SK-N-SH treated with all-trans-retinoic acid at 6 μM for 48 hours (cell line): ENCODE results near the gene ACAD9.
"Not testable (repeated sequence)": the region's sequence is repeated elsewhere in the genome, so short reads cannot be mapped to it uniquely, and the experiment has no call there.

Experiments
- ATAC-seq: fragments of 200-7000 bp; cut with Tn5 transposase; 3 replicates; pipeline ENCODE4 v1.9.1; 2020; ENCODE audit warnings: mild to moderate bottlenecking, moderate library complexity
- ARNTL ChIP-seq: fragments of 450-650 bp; formaldehyde crosslinking; IDR thresholded peaks from 2 replicates; pipeline ENCODE4 v1.5.0; 2020; ENCODE audit warnings: low read depth, mild to moderate bottlenecking, moderate library complexity, borderline replicate concordance
- BACH2 ChIP-seq: fragments of 250-450 bp; sonication (Bioruptor Pico); IDR thresholded peaks from 2 replicates; pipeline ENCODE4 v1.9.0; 2021; ENCODE audit warnings: mild to moderate bottlenecking, borderline replicate concordance
- CSRNP3 ChIP-seq: fragments of 250-450 bp; sonication (Bioruptor Pico); IDR thresholded peaks from 2 replicates; pipeline ENCODE4 v1.5.1; 2021; ENCODE audit warnings: mild to moderate bottlenecking, moderate library complexity
- GLIS3 ChIP-seq: fragments of 250-450 bp; sonication (Bioruptor Pico); IDR thresholded peaks from 2 replicates; pipeline ENCODE4 v1.5.0; 2020; ENCODE audit warnings: mild to moderate bottlenecking, moderate library complexity
- ISL1 ChIP-seq: fragments of 250-450 bp; sonication (Bioruptor Pico); IDR thresholded peaks from 2 replicates; pipeline ENCODE4 v2.1.2; 2022; ENCODE audit warnings: mild to moderate bottlenecking, moderate library complexity
- PATZ1 ChIP-seq: fragments of 250-450 bp; sonication (Bioruptor Pico); IDR thresholded peaks from 2 replicates; pipeline ENCODE4 v1.8.0; 2020; ENCODE audit warnings: mild to moderate bottlenecking, moderate library complexity, borderline replicate concordance
- POU6F1 ChIP-seq: fragments of 250-450 bp; sonication (Bioruptor Pico); IDR thresholded peaks from 2 replicates; pipeline ENCODE4 v1.8.0; 2021; ENCODE audit warnings: low read depth, mild to moderate bottlenecking, moderate library complexity, borderline replicate concordance
- RARB ChIP-seq: fragments of 250-450 bp; sonication (Bioruptor Pico); IDR thresholded peaks from 2 replicates; pipeline ENCODE4 v1.8.0; 2021; ENCODE audit warnings: mild to moderate bottlenecking, moderate library complexity
- SNAI2 ChIP-seq: fragments of 250-450 bp; sonication (Bioruptor Pico); IDR thresholded peaks from 2 replicates; pipeline ENCODE4 v1.5.0; 2020; ENCODE audit warnings: mild to moderate bottlenecking, moderate library complexity
- TCF4 ChIP-seq: fragments of 250-450 bp; sonication (Bioruptor Pico); IDR thresholded peaks from 2 replicates; pipeline ENCODE4 v1.8.0; 2021; ENCODE audit warnings: mild to moderate bottlenecking, moderate library complexity, borderline replicate concordance
- TOX ChIP-seq: fragments of 250-450 bp; sonication (Bioruptor Pico); IDR thresholded peaks from 2 replicates; pipeline ENCODE4 v1.8.0; 2021; ENCODE audit warnings: mild to moderate bottlenecking, moderate library complexity, borderline replicate concordance
- TSHZ2 ChIP-seq: fragments of 250-450 bp; sonication (Bioruptor Pico); IDR thresholded peaks from 2 replicates; pipeline ENCODE4 v1.5.0; 2020; ENCODE audit warnings: mild to moderate bottlenecking, moderate library complexity
- ZFP3 ChIP-seq: fragments of 250-450 bp; sonication (Bioruptor Pico); IDR thresholded peaks from 2 replicates; pipeline ENCODE4 v1.5.0; 2020; ENCODE audit warnings: mild to moderate bottlenecking, moderate library complexity
- ZFP30 ChIP-seq: fragments of 450-650 bp; formaldehyde crosslinking; IDR thresholded peaks from 2 replicates; pipeline ENCODE4 v1.5.0; 2022; ENCODE audit warnings: mild to moderate bottlenecking, moderate library complexity
- ZNF565 ChIP-seq: fragments of 450-650 bp; formaldehyde crosslinking; conservative IDR thresholded peaks from 2 replicates; pipeline ENCODE4 v1.5.0; 2020; ENCODE audit warnings: low read depth, mild to moderate bottlenecking, moderate library complexity
- ZNF70 ChIP-seq: fragments of 450-650 bp; formaldehyde crosslinking; IDR thresholded peaks from 2 replicates; pipeline ENCODE4 v1.5.0; 2020; ENCODE audit warnings: mild to moderate bottlenecking, moderate library complexity
- ZNF8 ChIP-seq: fragments of 450-650 bp; formaldehyde crosslinking; IDR thresholded peaks from 2 replicates; pipeline ENCODE4 v1.5.0; 2020; ENCODE audit warnings: mild to moderate bottlenecking, moderate library complexity

ACAD9 gene

GRCh38 chr3:128879125-128879969 lies at the start of gene ACAD9:
ACAD9 (plus strand) TSS chr3:128879620; CDS start chr3:128879692, 72 bp downstream.
- ATAC-seq: peak; percentile 91
- TF ChIP-seq ZFP3 (CRISPR knock-in tag): peak; percentile 48; the same call in 1 of the 2 replicates
- 0 out of 2 replicates have a peak, but pooled peaks have one; percentile 60 for TF ChIP-seq SNAI2 (CRISPR knock-in tag)
- no peak for TF ChIP-seq RARB

- ATAC-seq: not testable (repeated sequence)
These were observed 49.3 kb upstream of the ACAD9 start for GRCh38 chr3:128829925-128830625.

GRCh38 chr3:128830762-128831161 lies 48.7 kb upstream of the ACAD9 start:
- ATAC-seq: not testable (repeated sequence)

- ATAC-seq: not testable (repeated sequence)
These were observed 46.4 kb upstream of the ACAD9 start for GRCh38 chr3:128832979-128833378.

- TF ChIP-seq GLIS3: no peak
- no peak for TF ChIP-seq BACH2 (CRISPR knock-in tag)
- TF ChIP-seq PATZ1: no peak
- TF ChIP-seq TSHZ2 (CRISPR knock-in tag): no peak
- ATAC-seq: no peak
These were observed 44.3 kb upstream of the ACAD9 start for GRCh38 chr3:128835096-128835495.

GRCh38 chr3:128841926-128842920 lies 37.2 kb upstream of the ACAD9 start:
- ATAC-seq: no peak
- TF ChIP-seq ARNTL (CRISPR knock-in tag) (no peak), TCF4 (CRISPR knock-in tag) (no peak), POU6F1 (CRISPR knock-in tag) (no peak), ISL1 (CRISPR knock-in tag) (no peak), CSRNP3 (CRISPR knock-in tag) (no peak), TOX (no peak), ZNF8 (no peak), ZNF70 (CRISPR knock-in tag) (no peak), ZFP30 (CRISPR knock-in tag) (no peak), ZNF565 (CRISPR knock-in tag) (no peak), PATZ1 (no peak), SNAI2 (CRISPR knock-in tag) (no peak)
